HFF-Myc (cell line): Measurements from ENCODE around the gene FBXW4.
"Not testable (repeated sequence)": the region's sequence is repeated elsewhere in the genome, so short reads cannot be mapped to it uniquely, and the experiment has no call there.

Experiments
- DNase-seq: peaks from one replicate; pipeline ENCODE4 v3.0.0-alpha.2; 2011; ENCODE audit warnings: low read depth; ENCODE audit errors: extremely low read depth
- H3K4me3 ChIP-seq: replicated peaks from 2 replicates; pipeline ENCODE4 v1.5.1; 2011; ENCODE audit warnings: low read depth, mild to moderate bottlenecking, control low read depth, low read length
- CTCF ChIP-seq: IDR thresholded peaks from 2 replicates; pipeline ENCODE4 v1.5.1; 2012; ENCODE audit warnings: mild to moderate bottlenecking, low read depth, low read length, control low read depth; ENCODE audit errors: missing control alignments

The FBXW4 gene

GRCh38 chr10:101643546-101643945, 51.4 kb downstream of the FBXW4 start:
- TF ChIP-seq CTCF = no peak
- DNase-seq = no peak
- H3K4me3 ChIP-seq = no peak overlapping the region

GRCh38 chr10:101639141-101639900, 55.6 kb downstream of the FBXW4 start:
- no peak for TF ChIP-seq CTCF
- no peak for DNase-seq
- no peak overlapping the region for H3K4me3 ChIP-seq

- not testable (repeated sequence) for DNase-seq, H3K4me3 ChIP-seq
These were observed 61.5 kb downstream of the FBXW4 start for GRCh38 chr10:101633510-101633909.

- H3K4me3 ChIP-seq = no peak overlapping the region
- no peak for DNase-seq
- no peak for TF ChIP-seq CTCF
These were observed 63.0 kb downstream of the FBXW4 start for GRCh38 chr10:101631821-101632475.

GRCh38 chr10:101630633-101630920, 64.4 kb downstream of the FBXW4 start:
- no peak for DNase-seq
- no peak overlapping the region for H3K4me3 ChIP-seq
- no peak for TF ChIP-seq CTCF

GRCh38 chr10:101629837-101630632, 64.9 kb downstream of the FBXW4 start:
- no peak overlapping the region for H3K4me3 ChIP-seq
- TF ChIP-seq CTCF = no peak
- DNase-seq = no peak

- H3K4me3 ChIP-seq = no peak overlapping the region
- TF ChIP-seq CTCF = no peak
- DNase-seq = no peak
These were observed 69.1 kb downstream of the FBXW4 start for GRCh38 chr10:101625821-101626412.
